ENCODE data around the gene UGT1A10.
A peak's percentile ranks its signal among the peaks of the same experiment; 100 is the strongest.
"Not testable (repeated sequence)": the region's sequence is repeated elsewhere in the genome, so short reads cannot be mapped to it uniquely, and the experiment has no call there.

UGT1A10 gene

DNA sequence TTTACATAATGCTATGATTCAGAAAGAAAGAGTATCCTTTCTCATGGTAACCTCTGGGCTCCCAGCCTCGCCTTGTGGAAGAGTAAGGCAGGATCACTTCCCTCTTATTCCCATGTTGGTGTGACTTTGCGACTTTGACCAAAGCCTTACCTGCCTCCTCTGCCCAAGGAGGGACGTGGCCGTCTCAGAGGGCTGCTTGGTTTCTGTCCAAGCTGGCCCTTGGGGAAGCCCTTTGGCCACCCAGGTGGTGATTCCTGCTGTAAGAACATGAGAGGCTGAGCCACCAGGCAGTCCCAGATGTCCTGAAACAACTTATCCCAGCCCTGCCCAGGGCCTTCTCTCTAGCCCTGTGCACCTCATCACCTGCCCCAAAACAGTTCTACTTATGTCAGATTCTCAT lies 62.5 kb downstream of the UGT1A10 start:
- no peak for DNase-seq

DNA sequence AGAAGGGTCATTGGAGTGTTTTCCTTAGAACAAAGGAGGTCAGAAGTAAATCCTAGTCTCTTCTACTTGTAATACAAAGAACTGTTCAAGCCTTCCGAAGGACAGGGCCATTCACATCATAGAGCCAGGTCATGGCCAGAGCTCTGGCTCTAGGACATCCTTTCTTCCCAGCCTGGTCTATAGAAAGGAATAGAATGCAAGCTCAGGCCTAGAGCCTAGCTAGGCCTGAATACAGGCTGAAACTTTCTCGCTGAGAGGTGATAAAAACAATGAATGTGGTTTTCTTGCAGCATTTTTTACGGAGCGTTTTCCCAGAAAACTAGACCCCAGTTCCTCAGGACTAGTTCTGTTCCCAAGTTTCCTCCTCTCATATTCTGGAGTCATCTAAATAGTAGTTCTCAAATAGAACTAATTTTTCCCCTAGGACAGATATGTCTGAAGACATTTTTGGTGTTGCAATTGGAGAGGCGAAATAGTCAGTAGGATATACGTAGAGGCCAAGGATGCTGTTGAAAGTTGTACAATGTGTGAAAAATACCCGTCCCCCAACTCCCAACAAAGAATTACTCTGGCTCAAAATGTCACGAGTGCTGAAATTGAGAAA lies 63.3 kb downstream of the UGT1A10 start:
- no peak for DNase-seq

DNA sequence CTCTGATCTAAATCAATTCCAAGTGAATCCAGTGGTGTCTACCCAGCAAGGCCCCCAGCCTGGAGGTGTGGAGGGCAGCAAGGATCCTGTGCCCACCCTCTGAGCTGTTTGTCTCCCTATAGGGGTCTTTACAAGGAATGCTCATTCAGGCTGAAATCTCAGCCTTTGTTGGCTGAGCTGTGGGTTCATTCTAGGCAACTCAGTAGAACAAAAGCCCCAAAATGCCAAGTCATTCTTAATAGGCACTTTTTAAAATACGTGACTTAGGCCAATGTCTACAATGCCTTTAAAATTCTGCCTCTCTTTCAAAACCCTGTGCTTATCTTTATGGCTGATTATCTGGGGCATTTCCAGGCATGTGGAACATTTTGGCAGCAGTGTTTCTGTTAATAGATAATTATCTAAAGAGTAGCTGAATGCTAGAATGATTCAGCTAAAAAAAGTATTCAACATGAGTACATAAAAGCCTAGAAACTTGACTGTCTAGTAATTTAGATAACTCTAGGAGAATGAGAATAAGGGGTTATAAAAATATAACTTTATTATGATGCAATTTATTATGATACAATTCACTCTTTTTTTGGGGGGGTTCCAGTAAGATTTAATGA lies 63.9 kb downstream of the UGT1A10 start:
- DNase-seq: peak; percentile 96

DNA sequence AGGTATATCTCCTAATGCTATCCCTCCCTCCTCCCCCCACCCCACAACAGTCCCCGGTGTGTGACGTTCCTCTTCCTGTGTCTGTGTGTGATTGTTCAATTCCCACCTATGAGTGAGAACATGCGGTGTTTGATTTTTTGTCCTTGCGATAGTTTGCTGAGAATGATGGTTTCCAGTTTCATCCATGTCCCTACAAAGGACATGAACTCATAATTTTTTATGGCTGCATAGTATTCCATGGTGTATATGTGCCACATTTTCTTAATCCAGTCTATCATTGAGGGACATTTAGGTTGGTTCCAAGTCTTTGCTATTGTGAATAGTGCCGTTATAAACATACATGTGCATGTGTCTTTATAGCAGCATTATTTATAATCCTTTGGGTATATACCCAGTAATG lies 64.6 kb downstream of the UGT1A10 start:
- not testable (repeated sequence) for DNase-seq

DNA sequence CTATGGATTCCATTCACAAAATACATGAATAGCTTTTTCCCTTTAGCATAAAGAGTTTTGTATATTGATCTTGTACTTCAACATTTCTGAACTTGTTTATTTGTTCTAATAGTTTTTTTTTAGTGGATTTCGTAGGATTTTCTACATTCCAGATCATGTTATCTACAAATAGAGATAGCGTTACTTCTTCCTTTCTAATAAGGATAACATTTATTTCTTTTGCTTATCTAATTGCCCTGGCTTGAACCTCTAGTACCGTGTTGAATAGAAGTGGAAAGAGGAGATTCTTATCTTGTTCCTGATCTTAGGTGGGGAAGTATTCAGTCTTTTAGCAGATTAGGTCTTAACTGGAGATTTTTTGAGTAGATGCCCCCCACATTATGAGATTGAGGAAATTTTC lies 66.0 kb downstream of the UGT1A10 start:
- no peak for DNase-seq

DNA sequence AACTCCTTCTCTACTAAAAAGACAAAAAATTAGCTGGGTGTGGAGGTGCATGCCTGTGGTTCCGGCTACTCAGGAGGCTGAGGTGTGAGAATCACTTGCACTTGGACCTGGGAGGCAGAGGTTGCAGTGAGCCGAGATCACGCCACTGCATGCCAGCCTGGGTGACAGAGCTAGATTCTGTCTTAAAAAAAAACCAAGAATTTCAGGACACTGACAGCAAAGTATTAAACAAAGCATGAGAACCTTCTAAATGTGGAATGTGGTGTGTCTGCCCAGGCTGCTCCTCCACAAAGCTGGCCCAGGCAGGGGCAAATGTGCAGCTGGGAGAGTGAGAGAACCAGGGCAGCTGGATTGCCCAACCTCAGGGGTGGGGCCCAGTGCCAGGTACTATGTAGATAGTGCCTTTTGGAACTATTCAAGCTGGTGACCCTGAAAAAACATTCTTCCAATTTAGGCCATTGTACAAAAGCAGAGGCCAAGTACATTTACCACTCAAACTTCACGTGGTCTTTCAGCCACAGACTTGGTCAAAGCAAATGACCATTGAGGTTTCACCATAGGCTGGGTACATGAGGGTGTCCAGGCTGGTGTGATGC lies 69.8 kb downstream of the UGT1A10 start:
- DNase-seq: peak; percentile 66

DNA sequence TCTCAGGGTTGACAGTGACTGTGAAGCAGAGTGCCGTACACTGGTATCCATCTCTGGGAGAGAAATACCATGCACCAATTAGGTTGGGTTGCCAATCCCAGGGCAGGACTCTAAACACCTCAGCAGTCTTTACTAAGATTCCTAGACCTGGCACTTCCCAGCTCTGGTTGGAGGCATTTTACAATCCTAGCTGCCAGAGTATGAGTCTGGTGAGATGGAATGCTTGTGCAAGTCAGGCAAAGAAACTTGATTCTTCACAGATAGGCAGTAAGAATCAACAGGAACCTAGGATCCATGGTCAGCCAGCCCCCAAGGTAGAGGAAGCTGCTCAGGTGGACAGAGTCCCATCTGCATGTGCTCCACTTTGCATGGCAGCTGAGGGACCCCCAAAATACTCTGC lies 70.5 kb downstream of the UGT1A10 start:
- DNase-seq: no peak

DNA sequence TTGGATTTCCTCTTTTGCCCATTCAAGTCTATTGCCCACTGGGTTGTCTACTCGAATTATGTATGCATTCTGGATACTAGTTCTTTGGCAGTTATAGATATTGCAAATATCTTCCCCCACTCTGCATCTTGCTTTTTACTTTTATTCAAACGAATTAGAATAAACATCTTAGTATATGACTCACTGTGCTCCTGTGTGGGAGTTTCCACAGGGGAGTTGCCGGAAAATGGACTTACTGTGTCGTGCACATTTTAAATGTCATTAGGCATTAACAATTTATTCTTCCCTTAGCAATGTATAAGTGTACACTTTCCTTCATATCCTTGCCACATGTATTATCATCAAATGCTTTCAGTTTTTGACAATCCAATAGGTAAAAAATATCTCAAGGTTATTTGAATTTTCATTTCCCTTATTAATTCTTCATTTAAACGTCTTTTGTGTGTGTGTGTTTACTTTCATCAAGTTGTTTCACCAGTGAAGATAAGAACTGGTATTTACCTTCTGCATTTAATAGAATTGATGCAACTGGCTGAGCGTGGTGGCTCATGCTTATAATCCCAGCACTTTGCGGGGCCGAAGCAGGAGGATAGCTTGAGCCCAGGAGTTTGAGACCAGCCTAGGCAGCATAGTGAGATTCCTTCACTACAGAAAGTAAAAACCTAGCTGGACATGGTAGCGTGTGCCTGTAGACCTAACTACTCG lies 71.8 kb downstream of the UGT1A10 start:
- no peak for DNase-seq

DNA sequence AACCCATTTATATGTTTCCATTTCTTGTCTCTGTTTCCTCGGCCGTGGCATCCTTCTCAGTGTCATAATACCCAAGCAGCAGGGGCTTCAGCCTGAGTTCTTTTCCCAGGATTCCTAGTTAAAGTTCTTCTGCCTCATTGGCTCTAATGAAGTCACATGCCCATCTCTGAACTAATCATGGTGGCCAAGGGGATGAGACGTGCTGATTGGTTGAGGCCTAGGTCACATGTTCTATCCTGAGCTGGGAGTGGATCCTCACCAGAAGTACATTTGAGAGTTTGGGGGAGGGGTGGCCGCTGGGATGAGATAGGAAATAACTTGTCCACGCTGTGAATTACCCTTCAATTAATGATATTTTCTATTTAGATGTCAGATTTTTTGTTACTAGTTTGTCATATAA lies 72.7 kb downstream of the UGT1A10 start:
- no peak for DNase-seq

DNA sequence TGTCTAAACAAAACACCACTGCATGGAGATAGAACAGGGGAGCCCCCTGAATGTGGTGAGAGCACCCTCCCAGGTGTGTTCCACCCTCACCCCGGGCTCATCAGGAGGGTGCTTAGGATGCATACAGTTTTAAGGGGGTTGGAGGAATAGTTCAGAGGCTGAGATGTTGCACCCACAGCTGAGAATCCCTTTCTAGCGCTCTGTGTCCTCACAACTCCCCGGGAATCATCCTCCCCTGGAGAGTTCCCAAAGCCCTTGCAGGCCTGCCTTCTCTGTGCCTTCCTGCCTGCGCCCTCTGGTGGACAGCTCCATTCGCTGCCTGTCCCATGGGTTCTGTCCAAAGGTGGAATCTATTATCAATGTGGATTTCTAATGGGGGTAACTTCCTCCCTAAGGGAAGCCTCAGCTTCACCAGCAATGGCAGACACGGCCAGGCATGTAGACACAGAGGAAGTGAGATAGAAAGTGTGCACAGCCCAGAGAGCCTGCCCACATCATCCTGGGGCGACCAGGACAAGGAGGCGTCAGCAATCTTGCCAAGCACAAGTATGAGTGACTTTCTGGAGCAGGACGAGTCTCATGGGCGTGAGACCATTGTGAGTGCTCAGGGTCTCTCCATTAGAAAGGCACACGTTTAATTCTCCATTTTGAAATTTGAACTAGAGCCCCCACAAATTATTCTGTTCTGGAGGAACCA lies 75.2 kb downstream of the UGT1A10 start:
- peak; percentile 88 for DNase-seq

DNA sequence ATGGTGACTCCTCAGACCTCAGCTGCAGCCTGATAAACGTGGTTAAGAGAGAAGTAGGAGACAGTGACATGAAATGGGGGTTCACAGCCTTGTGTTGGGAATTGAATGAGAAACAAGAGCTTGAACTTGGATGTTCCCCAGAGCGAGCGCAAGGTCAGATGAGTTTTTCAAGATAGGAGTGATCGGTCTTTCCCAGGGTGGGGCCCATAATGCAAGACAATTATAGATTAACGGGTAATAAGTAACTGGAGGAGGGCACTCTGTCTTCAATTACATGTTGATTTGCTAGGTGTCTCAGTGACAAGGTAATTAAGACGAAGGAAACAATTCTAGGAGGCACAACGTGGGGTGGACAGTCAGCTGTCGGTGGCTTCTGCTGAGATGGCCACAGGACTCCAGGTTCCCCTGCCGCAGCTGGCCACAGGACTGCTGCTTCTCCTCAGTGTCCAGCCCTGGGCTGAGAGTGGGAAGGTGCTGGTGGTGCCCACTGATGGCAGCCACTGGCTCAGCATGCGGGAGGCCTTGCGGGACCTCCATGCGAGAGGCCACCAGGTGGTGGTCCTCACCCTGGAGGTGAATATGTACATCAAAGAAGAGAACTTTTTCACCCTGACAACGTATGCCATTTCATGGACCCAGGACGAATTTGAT lies 76.5 kb downstream of the UGT1A10 start, which contains the start of gene UGT1A5:
Gene UGT1A5 (plus strand): TSS at position 297 of the 651 bp plus-strand sequence. CDS start 85 bp downstream, at position 382.
- no peak for DNase-seq

DNA sequence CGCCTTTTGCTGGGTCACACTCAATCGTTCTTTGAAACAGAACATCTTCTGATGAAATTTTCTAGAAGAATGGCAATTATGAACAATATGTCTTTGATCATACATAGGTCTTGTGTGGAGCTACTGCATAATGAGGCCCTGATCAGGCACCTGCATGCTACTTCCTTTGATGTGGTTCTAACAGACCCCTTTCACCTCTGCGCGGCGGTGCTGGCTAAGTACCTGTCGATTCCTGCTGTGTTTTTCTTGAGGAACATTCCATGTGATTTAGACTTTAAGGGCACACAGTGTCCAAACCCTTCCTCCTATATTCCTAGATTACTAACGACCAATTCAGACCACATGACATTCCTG lies 77.0 kb downstream of the UGT1A10 start:
- DNase-seq: no peak

DNA sequence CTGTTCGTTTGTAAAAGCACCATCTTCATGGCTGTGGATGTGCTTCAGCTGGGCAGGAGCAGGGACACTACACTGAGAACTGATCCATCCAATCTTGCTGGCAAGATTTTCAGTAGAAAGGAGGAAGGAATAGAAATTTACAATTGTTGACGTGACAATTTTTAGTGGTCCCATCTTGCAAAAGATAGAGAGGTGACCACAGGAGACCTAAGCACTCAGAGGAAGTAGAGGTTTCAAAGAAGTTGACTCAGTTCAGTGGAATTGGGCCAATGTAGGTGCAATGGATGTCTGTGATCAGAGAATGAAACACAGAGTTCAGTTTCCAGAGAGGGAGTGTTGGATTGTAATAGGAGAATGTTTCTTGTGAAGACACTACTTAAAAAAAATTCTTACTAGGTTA lies 77.9 kb downstream of the UGT1A10 start:
- peak; percentile 69 for DNase-seq

DNA sequence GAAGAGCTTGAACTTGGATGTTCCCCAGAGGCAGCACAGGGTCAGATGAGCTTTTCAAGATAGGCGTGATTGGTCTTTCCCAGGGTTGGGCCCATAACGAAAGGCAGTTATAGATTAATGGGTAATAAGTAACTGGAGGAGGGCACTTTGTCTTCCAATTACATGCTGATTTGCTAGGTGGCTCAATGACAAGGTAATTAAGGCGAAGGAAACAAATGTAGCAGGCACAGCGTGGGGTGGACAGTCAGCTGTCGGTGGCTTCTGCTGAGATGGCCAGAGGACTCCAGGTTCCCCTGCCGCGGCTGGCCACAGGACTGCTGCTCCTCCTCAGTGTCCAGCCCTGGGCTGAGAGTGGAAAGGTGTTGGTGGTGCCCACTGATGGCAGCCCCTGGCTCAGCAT lies 82.3 kb downstream of the UGT1A10 start, which contains the start of gene UGT1A4:
Gene UGT1A4 (plus strand): TSS at position 185 of the 400 bp plus-strand sequence. CDS start 85 bp downstream, at position 270.
- DNase-seq: no peak

DNA sequence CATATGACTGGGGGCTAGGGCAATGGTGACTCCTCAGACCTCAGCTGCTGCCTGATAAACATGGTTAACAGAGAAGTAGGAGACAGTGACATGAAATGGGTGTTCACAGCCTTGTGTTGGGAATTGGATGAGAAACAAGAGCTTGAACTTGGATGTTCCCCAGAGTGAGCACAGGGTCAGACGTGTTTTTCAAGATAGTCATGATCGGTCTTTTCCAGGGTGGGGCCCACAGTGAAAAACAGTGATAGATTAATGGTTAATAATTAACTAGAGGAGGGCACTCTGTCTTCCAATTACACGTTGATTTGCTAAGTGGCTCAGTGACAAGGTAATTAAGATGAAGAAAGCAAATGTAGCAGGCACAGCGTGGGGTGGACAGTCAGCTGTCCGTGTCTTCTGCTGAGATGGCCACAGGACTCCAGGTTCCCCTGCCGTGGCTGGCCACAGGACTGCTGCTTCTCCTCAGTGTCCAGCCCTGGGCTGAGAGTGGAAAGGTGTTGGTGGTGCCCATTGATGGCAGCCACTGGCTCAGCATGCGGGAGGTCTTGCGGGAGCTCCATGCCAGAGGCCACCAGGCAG lies 92.6 kb downstream of the UGT1A10 start, which contains the start of gene UGT1A3:
Gene UGT1A3 (plus strand): TSS at position 320 of the 579 bp plus-strand sequence. CDS start 85 bp downstream, at position 405.
- no peak for DNase-seq

DNA sequence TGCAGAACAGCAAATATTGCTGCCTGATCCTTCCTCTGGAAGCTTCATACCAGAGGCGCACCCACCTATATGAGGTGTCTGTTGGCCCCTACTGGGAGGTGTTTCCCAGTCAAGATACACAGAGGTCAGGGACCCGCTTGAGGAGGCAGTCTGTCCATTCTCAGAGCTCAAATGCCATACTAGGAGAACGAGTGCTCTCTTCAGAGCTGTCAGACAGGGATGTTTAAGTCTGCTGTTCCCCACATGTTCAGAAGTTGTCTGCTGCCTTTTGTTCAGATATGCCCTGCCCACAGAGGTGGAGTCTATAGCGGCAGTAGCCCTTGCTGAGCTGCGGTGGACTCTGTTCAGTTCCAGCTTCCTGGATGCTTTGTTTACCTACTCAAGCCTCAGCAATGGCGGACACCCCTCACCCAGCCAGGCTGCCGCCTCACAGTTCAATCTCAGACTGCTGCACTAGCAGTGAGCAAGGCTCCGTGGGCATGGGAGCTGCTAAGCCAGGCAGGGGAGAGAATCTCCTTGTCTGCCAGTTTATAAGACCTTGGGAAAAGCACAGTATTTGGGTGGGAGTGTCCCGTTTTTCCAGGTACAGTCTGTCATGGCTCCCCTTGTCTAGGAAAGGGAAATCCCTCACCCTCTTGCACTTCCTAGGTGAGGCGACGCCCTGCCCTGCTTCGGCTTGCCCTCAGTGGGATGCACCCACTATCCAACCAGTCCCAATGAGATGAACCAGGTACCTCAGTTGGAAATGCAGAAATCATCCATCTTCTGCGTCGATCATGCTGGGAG lies 100.8 kb downstream of the UGT1A10 start:
- DNase-seq: not testable (repeated sequence)

DNA sequence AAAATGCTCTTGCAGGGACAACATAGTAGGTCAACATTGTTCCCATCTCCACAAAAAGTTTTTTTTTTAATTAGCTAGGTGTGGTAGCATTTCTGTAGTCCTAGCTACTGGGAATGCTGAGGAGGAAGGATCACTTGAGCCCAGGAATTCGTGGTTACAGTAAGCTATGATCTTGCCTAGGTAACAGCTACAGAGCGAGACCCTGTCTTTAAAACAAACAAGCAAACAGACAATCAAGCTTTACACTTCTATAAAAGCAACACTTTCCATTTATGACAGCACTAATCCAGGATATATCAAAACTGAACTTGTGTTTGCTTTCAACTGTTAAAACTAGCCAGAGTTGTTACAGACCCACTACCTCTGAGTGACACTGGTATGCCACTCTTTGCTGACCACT lies 104.6 kb downstream of the UGT1A10 start:
- DNase-seq: no peak

DNA sequence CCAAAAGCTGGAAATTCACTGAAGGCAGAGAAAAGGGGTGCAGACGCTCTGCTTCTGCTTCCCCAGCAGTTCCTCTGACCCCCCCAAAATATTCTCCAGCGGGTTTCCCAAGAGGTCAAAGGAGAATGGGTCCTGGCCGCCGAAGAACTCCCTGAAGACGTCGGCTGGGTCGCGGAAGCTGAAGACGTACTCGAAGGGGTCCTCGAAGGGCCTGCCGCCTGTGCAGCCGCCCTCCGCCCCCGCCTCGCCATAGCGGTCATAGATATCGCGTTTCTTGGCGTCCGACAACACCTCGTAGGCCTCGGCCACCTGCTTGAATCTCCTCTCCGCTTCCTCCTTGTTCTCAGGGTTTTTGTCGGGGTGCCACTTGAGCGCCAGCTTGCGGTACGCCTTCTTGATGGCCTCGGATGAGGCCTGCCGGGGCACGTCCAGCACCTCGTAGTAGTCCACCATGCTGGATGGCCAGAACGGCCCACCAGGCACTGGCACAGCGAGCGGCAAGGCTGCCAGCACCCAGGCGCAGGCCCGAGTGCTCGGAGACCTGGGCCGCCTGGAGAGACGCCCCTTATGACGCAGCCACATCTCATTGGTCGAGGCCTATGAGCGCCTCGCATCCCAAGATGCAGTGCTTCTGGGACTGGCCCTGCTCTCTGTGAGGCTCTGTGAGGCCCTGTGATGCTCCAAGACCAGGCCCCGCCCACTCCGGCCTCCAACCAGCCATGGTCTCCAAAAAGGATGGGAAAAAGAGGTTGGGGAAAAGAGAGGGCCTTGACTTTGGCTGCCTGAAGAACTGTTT lies 107.4 kb downstream of the UGT1A10 start:
- no peak for DNase-seq

DNA sequence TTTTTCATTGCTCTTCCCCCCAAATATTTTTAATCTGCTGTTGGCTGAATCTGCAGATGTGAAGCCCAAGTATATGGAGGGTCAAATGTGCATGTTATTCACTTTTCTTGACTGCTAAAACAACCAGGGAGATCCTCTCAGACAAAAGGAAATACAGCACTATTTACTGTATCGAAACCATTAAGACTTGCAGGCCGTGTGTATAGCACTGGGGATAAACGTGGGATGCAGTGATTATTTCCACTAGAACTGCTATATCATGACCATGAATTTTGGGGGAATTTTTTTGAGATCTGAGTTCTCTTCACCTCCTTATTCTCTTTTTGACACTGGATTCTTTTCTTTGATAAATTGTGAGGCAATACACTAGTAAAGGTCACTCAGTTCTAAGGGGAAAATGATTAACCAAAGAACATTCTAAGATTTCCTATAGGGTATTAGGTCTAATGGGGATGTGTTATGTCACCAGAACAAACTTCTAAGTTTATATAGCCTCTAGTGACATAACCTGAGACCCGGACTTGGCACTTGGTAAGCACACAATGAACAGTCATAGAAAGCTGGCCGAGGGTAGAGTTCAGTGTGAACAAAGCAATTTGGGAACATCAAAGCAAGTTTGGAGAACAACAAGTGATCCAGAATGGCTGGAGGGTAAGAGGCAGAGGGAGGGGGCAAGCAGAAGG lies 109.0 kb downstream of the UGT1A10 start:
- no peak for DNase-seq

DNA sequence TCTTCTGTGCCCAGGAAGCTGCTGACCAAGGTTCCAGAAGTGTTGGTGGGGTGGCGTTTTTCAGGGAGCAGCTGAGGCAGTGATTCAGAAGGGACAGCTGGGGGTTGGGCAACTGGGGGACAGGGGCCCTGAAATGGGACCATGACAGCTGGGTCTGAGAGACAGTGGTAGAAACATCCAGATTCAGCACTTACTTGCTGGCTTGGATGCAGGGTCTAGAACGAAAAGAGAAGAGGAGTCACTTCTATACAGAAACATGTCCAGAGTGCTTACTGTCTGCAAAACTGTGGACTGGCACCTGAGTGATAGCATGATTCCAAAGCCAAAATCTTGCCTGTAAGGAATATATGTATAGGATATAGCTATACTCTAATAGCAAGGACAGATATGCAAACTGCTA lies 109.6 kb downstream of the UGT1A10 start:
- DNase-seq: not testable (repeated sequence)
